ENCODE measurements around the gene CBX8. TPM values are rescaled to one million over a fixed set of nuclear protein-coding genes. Genes with fewer than 3 reads are reported as not detected.

CBX8 gene
- total RNA-seq, 1 donor from 2014 or later, result 7.5 TPM

DNA sequence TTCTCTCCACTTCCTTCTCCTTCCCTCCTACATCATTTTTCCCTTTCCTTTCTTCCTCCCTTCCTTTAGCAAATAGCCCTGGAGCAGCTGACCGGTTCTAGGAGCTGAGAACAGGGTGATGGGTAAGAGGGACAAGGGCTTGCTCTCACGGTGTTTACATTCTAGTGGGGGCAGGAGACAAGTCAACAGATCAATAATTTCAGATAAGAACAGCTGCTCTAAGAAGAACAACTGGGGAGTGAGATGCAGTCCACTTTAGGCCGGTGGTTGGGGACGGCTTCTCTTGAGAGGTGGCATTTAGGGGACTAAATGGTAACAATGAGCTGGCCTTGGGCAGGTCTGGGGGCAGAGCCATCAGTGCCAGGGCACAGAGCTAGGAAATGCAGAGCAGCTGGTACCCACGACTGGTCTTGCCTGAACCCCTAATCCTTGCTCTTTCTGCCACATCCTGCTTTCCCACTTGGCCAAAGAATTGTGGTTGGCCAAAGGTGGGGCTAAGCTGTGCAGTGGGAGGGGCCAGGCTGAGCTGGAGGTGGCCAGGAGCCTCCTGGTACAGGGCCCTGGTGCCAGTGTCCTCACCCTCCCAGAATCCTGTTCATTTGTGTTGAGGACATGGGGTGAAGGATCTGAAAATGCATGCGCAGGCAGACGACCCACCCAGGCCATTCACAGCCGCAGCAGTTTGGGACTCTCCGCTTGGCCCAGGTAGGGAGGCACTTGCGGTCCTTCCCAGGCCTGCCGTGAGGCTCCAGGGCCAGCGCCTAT, 24.6 kb upstream of the CBX8 start:
- no peak for DNase-seq (ENCODE audit: low spot score)

DNA sequence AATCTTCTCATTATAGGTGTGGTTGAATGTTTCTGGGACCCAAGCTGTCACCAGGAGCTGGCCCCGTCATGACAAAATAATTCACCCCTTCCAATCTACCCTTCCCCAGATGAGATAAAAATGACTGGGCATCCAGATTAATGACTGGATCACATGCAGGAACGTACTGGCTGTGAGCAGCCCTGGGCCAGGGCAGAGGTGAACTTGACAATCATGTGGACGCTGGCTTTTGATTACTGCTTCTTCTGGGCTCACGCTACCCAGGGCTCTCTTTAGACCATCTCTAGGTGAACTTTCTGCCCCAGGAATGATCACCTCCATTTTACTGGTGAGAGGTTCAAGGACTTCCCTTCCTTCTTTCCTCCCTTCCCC, 24.1 kb upstream of the CBX8 start:
- DNase-seq (ENCODE audit: low spot score), result no peak

DNA sequence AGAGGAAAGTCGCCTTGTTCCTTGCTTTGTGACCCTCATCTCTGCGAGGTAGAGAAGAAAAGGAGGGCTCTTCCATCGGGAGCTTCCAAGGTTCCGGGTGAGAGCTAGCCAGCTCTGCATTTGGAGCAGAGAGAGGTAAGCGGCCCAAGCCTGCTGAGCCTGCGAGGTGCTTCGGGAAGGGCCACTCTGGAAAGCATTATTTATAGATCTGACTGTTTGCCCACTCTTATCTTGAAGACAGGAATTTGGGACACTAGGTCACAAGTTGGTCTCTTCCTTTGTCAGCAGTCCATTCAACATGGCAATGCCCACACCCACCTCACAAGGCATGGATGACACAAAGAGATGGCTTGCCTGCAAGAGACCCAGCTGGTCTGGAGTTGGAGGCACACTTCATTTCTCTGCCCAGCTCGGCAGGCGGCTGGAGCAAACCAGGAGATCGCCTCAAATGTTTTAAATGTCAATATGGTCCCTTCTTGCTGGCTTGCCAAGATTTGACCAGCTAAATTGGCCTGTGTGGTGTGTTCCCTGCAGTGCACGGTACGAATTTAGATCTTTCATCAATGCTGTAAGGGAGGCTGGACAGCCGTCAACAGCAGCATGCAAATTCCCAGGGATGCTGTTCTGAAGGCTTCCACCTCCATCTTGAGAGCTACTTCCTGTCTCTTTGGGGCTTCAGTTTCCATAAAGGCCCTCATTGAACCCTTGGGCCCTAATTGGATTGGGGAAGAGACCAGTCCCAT, 22.8 kb upstream of the CBX8 start:
- DNase-seq (ENCODE audit: low spot score), result no peak

DNA sequence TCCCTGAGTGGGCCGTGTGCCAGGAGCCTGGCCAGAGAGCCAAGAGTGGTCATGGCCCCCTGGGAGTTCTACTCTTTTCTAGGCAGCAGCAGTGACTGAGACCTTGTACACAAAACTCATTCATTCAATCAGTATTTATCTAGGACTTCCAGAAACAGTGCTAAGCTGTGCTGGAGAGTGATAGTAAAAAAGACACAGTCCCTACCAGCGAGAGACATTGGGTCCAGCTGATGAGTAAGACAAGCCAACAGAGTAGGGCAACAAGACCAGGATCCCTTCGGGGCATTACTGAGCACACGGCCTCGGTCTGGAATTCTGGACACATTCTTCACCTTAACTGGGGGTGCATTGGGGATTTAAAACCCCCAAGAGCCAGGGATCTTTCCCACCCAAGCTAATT, 22.2 kb upstream of the CBX8 start:
- no peak for DNase-seq (ENCODE audit: low spot score)

DNA sequence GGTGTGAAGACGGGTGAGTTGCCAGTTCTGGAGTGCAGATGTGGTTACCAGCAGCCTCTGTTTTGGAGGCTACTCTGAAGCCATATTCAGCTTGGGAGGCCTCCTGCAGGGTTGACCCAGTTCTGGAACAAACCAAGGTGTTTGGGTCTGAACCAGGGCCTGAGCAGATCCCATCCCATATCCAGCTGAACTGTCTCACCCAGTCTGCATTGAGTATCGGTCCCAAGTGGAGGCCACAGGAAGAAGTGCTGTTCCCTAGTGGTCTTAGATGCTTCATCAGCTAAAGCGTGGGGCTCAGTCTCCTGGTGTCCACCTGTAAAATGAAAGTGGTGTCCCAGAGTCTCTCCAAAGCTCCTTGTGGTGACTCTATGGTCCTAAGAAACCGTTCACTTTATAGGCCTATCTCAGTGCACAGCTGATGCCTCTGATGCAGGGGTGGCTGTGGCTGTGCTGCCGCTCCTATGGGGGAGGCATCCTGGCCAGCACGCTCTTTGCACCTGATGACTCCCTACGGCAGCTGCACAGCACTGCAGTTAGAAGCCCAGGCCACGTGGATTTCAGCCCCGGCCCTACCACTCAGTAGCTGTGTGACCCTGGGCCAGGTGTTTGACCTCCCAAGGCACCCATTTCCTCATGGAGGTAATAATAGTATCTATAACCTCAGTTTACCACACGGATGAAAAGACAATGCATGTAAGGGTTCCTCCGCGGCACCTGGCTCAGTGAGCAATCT, 21.3 kb upstream of the CBX8 start:
- no peak for DNase-seq (ENCODE audit: low spot score)

DNA sequence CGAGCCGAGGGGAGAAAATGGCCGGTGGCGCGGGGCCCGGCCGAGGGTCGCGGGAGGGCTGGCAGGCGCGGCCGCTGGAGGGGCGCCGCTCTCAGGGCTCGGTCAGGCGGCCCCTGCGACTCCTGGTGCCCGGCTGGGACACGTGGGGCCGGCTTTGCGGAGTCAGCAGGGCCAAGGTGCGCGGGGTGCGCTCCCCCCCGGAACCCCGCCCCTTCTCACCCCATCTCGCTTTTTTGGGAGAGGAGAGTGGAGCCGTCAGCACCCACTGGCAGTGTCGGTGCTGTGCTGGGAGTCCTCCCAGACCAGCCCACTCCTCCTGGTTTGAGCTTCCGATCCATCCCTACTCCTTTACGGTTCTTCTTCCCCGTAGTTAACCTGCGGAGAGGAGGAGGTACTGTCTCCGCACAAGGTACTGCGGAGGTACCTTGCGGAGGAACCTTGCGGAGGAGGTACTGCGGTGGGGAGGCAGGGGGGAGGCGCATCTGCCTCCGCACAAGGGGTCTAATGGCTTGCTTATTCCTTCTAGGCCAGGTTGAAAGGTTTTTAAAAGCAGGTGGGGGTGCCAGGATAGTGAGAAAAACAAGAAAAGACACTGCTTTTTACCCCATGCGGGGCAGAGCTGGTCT, 19.1 kb upstream of the CBX8 start:
- no peak for DNase-seq (ENCODE audit: low spot score)

DNA sequence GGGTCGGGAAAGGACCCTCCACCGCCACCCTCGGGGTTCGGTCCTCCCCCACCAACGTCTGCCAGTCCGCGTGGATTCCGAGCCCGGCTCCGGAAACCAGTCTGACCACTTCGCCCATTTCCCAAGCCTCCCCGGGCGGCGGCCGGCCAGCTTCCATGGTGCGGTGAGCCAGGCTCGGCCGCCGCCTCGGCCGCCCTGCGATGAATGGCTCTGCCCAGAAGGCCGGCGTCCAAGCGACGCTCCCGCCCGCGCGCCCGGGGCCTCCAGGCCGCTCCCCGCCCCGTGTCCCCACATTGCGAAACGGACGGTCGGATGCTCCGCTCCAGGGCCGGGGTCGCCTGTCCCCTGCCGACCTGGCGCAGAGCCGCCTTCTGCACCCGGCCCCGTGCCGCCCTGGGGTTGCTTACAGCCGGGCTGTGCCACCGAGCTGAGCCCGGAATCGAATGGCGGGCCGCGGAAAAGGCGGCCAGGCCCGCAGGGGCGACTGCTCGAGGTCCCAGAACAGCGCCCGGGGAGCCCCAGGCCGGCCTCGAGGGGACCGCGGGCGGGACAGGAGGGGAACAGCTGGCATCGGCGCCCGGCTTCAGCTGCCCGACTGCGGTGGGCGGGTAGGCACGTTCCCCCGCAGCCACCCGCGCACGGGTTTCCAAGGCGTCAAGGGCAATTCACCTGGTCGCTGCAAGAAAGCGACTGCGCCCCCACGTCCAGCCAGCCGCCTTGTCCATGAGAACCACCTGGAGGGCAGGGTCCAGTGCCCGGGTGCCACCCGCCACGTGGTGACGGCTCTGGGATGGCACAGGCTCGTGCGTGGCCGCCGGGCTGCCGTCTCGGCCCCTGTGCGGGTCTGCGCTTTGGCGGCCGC, 18.3 kb upstream of the CBX8 start:
- DNase-seq (ENCODE audit: low spot score), result no peak

DNA sequence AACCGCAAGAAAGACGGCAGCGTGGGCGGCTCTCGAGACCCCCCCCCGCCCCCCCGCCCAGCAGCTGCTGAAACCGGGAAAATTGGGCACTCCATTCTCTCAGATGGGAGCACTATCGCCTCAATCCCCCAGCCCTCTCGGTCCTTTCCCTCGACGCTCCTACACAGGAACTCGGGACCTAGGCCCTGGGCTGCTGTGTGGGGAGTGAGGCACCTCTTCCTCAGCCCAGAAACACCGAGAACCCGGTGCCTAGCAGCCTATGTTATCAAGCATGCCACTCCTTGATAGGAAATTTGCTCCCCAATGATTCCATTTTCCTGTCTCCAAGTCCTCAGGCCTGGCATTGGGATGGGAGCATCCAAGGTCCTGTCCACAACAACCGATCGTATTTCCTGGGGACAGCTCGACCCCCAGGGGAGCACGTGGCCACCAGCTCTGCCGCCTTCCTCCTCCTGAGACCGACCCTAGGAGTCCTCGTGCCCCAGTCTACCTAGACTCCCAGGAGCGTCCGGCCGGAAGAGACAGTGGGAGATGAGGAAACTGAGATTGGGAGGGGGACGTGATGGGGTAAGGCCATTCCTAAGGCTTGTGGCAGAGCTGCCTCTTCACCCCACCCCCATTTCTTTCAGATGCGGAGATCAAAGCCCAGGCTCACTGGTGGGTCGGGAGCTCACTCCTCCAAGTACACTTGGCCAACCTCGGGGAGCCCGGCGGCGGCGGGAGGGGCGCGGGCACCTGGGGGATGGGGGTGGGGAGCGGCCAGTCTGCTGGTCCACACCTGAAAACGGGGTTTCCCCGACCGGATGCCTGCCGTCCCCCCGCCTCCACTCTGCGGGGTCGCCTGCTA, 17.5 kb upstream of the CBX8 start:
- DNase-seq (ENCODE audit: low spot score), result no peak

DNA sequence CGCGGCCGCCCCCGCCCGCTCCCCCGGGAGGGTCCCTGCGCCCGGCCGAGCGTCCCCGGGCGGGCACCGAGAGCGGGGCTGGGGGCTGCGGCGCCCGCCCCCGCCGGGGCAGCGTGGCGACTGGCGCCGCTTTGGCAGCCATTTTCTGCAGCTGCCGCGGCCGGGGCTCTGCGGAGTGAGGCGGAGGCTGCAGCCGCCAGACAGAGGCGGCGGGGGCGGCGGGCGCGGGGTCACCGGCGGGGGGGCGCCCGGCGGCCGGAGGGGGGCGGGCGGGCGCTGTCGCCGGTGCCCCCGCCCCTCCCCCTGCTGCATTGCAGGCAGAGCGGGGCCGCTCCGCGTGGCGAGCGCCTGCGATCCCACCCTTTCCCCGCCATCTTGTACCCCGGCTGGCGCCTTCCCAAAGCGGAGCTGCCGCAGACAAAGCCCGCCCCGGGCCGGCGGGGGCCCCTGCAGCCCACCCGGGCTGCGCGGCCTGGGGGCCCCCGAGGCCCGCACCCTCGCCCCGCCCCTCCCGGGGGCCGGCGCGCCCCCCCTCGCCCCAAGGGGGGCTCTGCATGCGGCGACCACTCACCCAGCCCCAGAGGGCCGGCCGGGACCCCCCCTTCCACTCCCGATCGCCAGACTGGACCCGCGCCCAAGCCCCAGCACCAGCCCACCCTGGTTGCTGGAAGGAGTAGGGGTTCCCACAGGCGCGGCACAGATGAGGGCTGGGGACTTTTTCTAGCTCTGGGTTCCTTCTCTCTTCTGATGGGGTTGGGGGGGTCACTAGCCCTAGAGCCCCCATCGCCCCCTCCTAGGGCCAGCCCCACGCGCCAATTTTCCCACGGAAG, 16.6 kb upstream of the CBX8 start:
- no peak for DNase-seq (ENCODE audit: low spot score)

DNA sequence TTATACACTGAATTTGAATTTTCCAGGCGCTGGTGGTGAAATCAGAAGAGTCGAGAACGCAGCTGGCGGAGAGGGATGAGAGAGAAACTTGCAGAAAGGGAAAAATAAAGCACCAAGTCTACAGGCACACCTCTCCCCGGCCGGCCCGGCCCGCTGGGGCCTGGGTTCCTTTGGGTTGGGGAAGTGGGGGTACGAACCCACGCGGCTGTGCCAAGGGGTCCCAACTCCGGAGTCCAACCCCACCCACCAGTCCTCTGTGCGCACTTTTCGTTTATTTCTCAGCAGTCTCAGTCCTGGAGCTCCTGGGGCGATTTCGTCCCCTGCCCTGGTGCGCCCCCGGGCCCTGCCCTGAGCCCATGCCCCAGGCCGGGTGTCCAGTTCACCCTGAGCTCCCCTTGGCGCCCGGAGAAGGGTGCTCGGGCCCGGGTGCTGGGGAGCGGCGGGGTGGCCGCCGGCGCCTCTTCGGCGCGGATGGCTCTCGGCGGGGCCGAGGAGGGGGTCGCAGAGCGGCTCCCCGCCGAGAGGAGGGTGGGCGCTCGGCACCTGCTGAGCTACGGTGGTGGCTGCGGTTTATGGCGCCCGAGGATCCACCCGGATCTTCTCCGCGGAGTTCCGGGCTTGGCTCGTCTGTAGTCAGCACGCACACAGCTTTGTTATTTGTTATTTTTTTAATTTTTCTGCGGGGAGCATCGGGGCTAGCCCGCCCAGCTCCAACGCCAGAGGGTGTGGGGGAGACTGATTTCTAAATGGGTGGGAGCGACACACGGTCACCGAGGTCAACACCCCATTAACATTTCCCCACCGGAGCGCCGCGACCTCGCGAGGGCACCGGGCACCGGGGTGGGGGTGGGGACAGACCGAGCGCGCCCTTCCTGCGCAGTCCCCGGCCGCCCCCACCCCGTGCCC, 15.7 kb upstream of the CBX8 start:
- DNase-seq (ENCODE audit: low spot score), result no peak

DNA sequence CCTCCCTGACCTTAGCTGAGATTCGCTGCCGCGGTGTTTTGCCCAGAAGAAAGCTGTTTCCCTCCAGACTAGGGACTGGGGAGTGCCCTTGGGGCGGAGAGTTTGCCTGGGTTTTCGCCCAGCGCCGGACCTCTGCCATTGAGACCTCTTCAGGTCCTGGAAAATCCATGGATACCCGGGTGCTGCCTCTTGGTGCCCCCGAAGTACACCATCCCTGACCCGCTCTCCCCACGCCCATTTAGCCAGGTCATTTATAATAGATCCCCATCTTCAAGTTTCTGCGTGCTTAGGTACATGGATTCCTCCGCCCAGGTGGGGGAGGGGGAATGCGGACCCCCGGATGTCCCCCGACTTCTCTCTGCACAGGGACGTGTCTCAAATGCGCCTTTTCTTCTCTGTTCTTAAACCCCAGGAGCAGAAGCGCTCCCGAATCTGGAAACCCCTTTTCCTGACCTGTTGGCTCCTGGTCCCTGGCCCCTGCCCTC, 15.0 kb upstream of the CBX8 start:
- no peak for DNase-seq (ENCODE audit: low spot score)

DNA sequence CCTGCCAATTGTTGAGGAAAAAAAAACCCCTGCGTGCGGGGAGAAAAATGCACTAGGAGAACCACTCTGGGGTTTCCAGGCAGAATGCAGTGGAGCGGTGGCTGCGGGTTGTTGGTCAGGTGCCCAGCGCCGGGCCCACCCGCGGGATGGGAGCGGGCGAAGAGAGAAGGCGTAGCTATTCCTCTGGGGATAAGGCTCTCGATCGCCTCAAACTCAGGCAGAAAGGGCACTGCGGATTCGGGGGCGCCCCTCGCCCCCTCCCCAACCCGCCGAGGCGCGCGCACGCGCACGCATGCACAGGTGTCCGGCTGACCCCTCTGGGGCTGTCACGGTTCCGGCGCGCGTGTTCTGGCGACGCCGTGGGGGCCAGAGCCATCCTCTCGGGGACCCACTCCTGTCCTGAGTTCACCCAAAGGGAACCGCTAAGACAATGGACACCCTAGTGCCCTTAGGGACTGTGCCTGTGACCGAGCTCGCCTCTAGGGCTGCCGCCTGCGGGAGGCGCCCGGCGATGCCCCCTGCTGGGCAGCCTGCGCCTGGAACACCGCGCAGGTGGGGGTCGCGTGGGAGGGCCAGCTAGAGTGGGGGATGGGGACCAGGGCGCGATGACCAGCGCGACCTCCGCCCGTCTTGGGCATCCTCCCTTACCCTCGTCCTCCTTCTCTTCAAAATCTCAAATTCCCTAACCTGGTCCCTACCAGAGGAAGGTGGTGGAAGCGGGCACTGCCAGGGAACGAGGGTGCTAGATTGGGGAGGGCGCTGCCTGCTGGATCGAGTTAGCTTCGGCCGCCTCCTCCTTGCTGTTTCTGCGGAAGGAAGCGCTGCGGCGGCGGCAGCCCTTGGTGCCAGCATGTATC, 14.4 kb upstream of the CBX8 start:
- no peak for DNase-seq (ENCODE audit: low spot score)

DNA sequence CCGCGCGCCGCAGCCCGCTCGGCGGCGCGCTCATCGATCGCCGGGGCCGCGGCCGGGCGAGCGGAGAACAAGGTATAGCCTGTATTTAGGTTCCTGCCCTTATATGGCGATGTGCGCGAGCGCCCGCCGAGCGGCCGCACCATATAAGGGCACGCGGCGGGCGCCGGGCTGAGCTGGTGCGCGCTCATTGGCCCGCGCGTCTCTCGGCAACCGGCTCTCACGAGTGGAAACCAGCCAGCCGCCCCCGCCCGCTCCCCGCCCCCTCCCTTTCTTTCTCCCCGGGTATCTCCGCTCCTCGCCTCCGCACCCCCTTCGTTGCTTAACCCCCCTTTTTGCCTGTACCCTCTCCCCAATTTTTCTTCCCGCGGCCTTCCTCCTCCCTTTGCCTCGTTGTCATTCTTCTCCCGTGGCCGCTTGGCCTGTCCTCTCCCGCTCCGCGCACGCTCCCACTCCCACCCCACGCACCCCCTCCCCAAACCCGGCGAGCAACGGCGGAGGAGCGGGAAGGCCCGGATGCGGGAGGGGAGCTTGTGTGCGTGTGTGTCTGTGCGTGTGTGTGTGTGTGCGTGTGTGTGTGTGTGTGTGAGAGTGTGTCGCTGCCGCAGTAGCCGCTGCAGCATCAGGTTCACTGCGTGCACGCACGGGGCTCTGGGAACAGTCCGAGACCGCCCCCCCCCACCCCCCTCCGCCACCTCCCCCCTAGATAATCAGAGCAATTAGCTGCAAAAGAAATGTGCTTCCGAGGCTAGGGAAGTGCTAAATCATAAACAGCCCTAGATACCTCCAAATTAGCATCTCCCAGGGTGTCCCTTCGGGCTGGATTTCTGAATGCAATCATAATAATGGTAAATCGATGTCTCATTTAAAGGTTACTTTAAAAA, 13.5 kb upstream of the CBX8 start:
- no peak for DNase-seq (ENCODE audit: low spot score)

DNA sequence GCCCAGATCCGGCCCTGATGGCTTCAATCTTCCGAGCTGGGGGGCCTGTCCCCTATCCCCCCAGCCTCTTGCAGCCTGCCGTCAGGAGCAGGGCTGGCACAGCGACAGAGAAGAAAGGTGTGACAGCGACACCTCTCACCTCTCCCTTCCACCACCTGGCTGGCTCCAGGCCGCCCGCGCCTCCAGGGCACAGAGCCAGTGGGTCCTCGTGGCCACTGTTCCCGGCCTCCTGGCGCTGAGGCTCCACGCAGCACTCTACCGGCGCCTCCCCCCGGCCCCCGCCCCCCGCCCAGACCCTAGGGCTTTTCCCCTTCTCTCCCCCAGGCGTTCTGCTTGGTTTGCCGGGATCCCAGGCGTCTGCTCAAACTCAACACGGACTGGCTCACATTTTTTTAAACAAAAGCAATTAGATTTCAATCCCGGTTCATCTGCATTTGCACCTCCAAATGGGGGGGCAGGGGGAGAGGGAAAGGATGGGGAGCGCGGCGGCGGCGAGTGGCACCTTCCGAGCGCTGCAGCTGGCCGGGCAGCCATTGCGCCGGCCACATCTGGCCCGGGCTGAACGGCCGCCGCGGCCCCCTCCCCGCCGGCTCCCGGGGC, 12.8 kb upstream of the CBX8 start:
- DNase-seq (ENCODE audit: low spot score), result no peak

DNA sequence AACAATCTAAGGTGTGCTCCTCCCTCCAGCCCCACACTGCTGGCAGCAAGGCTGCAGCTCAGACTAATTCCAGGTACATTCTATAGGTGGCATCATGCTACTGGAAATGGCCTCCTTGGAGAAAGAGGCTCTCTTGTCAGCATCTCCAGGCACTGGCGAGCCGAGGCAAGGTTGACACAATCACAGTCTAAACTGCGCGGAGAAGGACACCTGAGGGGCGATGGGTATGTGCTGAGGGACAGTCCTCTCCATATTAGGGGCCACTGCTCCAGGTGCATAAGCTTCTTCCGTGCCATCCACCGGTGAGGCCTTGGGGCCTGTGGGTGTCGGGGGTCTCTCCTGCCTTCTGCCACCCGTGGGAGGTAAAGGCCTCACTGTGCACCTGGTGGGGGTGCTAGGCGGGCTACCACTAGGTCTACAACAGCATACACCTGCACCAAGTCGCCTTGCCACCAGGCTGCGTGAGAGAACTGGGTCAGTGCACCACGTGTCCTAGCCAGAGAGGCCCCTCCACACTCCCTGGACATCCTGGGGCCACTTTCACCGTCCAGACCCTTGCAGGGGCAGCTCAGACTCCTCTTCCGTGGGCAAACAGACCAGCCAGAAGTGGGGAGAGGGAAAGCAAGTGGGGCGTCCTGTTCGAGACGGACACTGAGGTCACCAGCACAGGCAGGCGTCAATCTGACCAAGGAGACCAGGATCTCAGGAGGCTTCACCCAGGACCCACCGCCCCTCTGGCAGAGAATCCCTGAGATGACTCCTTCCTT, 12.1 kb upstream of the CBX8 start:
- DNase-seq (ENCODE audit: low spot score), result no peak
